HFF-Myc (cell line): ENCODE measurements around the gene TMEM208.

Experiments used
- DNase-seq: peaks from one replicate; pipeline ENCODE4 v3.0.0-alpha.2; 2011; ENCODE audit warnings: low read depth; ENCODE audit errors: extremely low read depth
- H3K4me3 ChIP-seq: replicated peaks from 2 replicates; pipeline ENCODE4 v1.5.1; 2011; ENCODE audit warnings: low read depth, mild to moderate bottlenecking, control low read depth, low read length
- CTCF ChIP-seq: IDR thresholded peaks from 2 replicates; pipeline ENCODE4 v1.5.1; 2012; ENCODE audit warnings: mild to moderate bottlenecking, low read depth, low read length, control low read depth; ENCODE audit errors: missing control alignments

Gene TMEM208

GRCh38 chr16:67265834-67266233 is 38.9 kb downstream of the TMEM208 start:
- TF ChIP-seq CTCF = no peak
- no peak overlapping the region for H3K4me3 ChIP-seq
- DNase-seq = no peak

GRCh38 chr16:67268136-67268579 is 41.2 kb downstream of the TMEM208 start:
- peak; percentile 29 for DNase-seq
- no peak for TF ChIP-seq CTCF
- H3K4me3 ChIP-seq = no peak overlapping the region

- TF ChIP-seq CTCF = no peak
- no peak for DNase-seq
- H3K4me3 ChIP-seq = no peak overlapping the region
Measured at GRCh38 chr16:67269766-67270165, 42.8 kb downstream of the TMEM208 start.

GRCh38 chr16:67270931-67271338 is 44.0 kb downstream of the TMEM208 start:
- no peak overlapping the region for H3K4me3 ChIP-seq
- TF ChIP-seq CTCF = no peak
- no peak for DNase-seq

GRCh38 chr16:67271446-67271845 is 44.5 kb downstream of the TMEM208 start:
- no peak for TF ChIP-seq CTCF
- no peak for DNase-seq
- no peak overlapping the region for H3K4me3 ChIP-seq

- TF ChIP-seq CTCF = no peak
- no peak overlapping the region for H3K4me3 ChIP-seq
- DNase-seq = no peak
Measured at GRCh38 chr16:67275321-67275720, 48.4 kb downstream of the TMEM208 start.

- TF ChIP-seq CTCF = no peak
- peak; percentile 91 for DNase-seq
- H3K4me3 ChIP-seq = peak overlapping the region; percentile 74
Measured at GRCh38 chr16:67277294-67277998, 50.5 kb downstream of the TMEM208 start.
